B cell (primary cell): ENCODE data around the gene ALAS2. TPM values are rescaled to one million over a fixed set of nuclear protein-coding genes. Genes with fewer than 3 reads are reported as not detected.

Source experiments
- ATAC-seq: fragments of 200-7000 bp; cut with Tn5 transposase; one replicate; pipeline ENCODE4 v1.10.0; 2021; ENCODE audit warnings: low read depth, mild to moderate bottlenecking, moderate number of reproducible peaks, moderate library complexity
- CTCF ChIA-PET: fragments of 350-600 bp; sonication (Branson Sonifier 250); formaldehyde crosslinking; loops from one replicate; lab custom pipeline; 2021; ENCODE audit warnings: antibody characterized with exemption, inconsistent platforms; lab: Charles Lee
- POLR2A ChIA-PET: fragments of 350-600 bp; sonication (Branson Sonifier 250); formaldehyde crosslinking; loops from one replicate; lab custom pipeline; 2021; ENCODE audit warnings: antibody characterized with exemption; lab: Charles Lee
- DNase-seq: peaks from one replicate; pipeline ENCODE4 v3.0.0; 2013
- H2AFZ ChIP-seq: 2 replicates; pipeline ENCODE4 v1.6.1; 2012; ENCODE audit warnings: mild to moderate bottlenecking, low read depth, low read length; ENCODE audit not compliant: insufficient read depth, poor library complexity, severe bottlenecking
- H3K27ac ChIP-seq, 2 donors: 1 replicate in 1 of 2; 2 replicates in 1 of 2; pipeline ENCODE4 v1.5.1; 2012 to 2013; ENCODE audit warnings: low read length in 2 of 2, mild to moderate bottlenecking in 2 of 2, moderate library complexity in 1 of 2
- H3K27me3 ChIP-seq, 4 experiments: fragments of 200-600 bp in 1 of 4; sonication (generic) in 1 of 4; replicated peaks in 1 of 4; 1 replicate in 2 of 4; 2 replicates in 2 of 4; pipeline versions ENCODE4 v1.6.1 to v1.7.0; 2013 to 2016; ENCODE audit warnings: low read length in 3 of 4, mild to moderate bottlenecking in 2 of 4, mixed read lengths in 1 of 4, moderate library complexity in 1 of 4; ENCODE audit not compliant: insufficient read depth in 4 of 4, control insufficient read depth in 3 of 4; ENCODE audit errors: control extremely low read depth in 1 of 4
- H3K36me3 ChIP-seq, 2 experiments: replicated peaks in 1 of 2; 1 replicate in 1 of 2; 2 replicates in 1 of 2; pipeline versions ENCODE4 v1.6.1 to v1.7.1; 2013; ENCODE audit warnings: low read length in 1 of 2; ENCODE audit not compliant: insufficient read depth in 2 of 2, control insufficient read depth in 1 of 2; ENCODE audit errors: control extremely low read depth in 1 of 2, extremely low read depth in 1 of 2
- H3K4me1 ChIP-seq, 2 donors: fragments of 200-600 bp in 1 of 2; sonication (generic) in 1 of 2; 1 replicate in 1 of 2; 2 replicates in 1 of 2; pipeline versions ENCODE4 v1.5.1 to v1.6.1; 2013 to 2017; ENCODE audit warnings: low read length in 2 of 2; ENCODE audit not compliant: control insufficient read depth in 2 of 2, insufficient read depth in 2 of 2
- H3K4me2 ChIP-seq: replicated peaks from 2 replicates; pipeline ENCODE3; 2012; ENCODE audit warnings: mild to moderate bottlenecking, low read depth, low read length; ENCODE audit not compliant: poor library complexity, severe bottlenecking
- H3K4me3 ChIP-seq, 5 experiments: fragments of 200-600 bp in 1 of 5; sonication (generic) in 1 of 5; 1 replicate in 3 of 5; 2 replicates in 2 of 5; pipeline versions ENCODE4 v1.5.1 to v1.7.0; 2011 to 2016; ENCODE audit warnings: low read length in 4 of 5, mild to moderate bottlenecking in 4 of 5, low read depth in 2 of 5, control low read depth in 1 of 5, moderate library complexity in 1 of 5; ENCODE audit not compliant: insufficient read depth in 1 of 5; ENCODE audit errors: control extremely low read depth in 1 of 5, extremely low read depth in 1 of 5
- H3K79me2 ChIP-seq: fragments of 200-600 bp; sonication (generic); one replicate; pipeline ENCODE4 v1.6.0; 2016; ENCODE audit warnings: low read length; ENCODE audit not compliant: control insufficient read depth, insufficient read depth
- H3K9ac ChIP-seq: fragments of 200-600 bp; sonication (generic); 2 replicates; pipeline ENCODE4 v1.6.1; 2017; ENCODE audit warnings: mild to moderate bottlenecking, low read length, moderate library complexity
- H3K9me3 ChIP-seq, 3 donors: one replicate each; pipeline versions ENCODE4 v1.6.1 to v1.7.1; 2013; ENCODE audit warnings: low read length in 2 of 3; ENCODE audit not compliant: control insufficient read depth in 2 of 3, insufficient read depth in 1 of 3; ENCODE audit errors: control extremely low read depth in 1 of 3
- H4K20me1 ChIP-seq: 2 replicates; pipeline ENCODE4 v1.6.0; 2012; ENCODE audit warnings: mild to moderate bottlenecking, low read length; ENCODE audit not compliant: insufficient read depth, control insufficient read depth, poor library complexity, severe bottlenecking
- H3K27ac Mint-ChIP-seq: one replicate; pipeline ENCODE4 v1.8.0; 2021; ENCODE audit warnings: mixed read lengths
- H3K27me3 Mint-ChIP-seq: one replicate; pipeline ENCODE4 v1.8.0; 2021; ENCODE audit warnings: mixed read lengths
- H3K4me1 Mint-ChIP-seq: one replicate; pipeline ENCODE4 v1.8.0; 2021; ENCODE audit warnings: mixed read lengths
- H3K4me3 Mint-ChIP-seq: one replicate; pipeline ENCODE4 v1.8.0; 2021; ENCODE audit warnings: mixed read lengths
- H3K9me3 Mint-ChIP-seq: one replicate; pipeline ENCODE4 v1.8.0; 2022; ENCODE audit warnings: mixed read lengths; ENCODE audit not compliant: insufficient read depth
- EZH2 ChIP-seq: IDR thresholded peaks from 2 replicates; pipeline ENCODE4 v1.6.1; 2012; ENCODE audit warnings: borderline replicate concordance, low read depth, mild to moderate bottlenecking, moderate library complexity, low read length; ENCODE audit not compliant: insufficient read depth, poor library complexity, severe bottlenecking
- WGBS: methylation state at CpG from one replicate; pipeline ENCODE4 v1.1.5; 2013; ENCODE audit warnings: missing lambda C conversion rate; ENCODE audit not compliant: insufficient coverage; 5-methylcytosine and 5-hydroxymethylcytosine counted together
- intact Hi-C: fragments of 100-400 bp; cut with micrococcal nuclease; formaldehyde crosslinking; loops from one replicate; pipeline ENCODE4 v1.10.0; 2022
- polyA plus RNA-seq: library from polyadenylated mRNA; depleted of rRNA; stranded (reverse); fragments of >200 nt; gene quantifications from 2 replicates; pipeline ENCODE4 v1.2.3, GENCODE V29; 2012
- total RNA-seq, 2 donors: library from RNA; stranded (reverse); fragments of 120-200 nt in 1 of 2; gene quantifications; 1 replicate in 1 of 2; 2 replicates in 1 of 2; pipeline versions ENCODE4 v1.2.3 to v1.2.4, GENCODE V29; 2013 to 2022
- TF ChIP-seq, protein P1 (sequence below): fragments of 200-600 bp; IDR thresholded peaks from one replicate; pipeline ENCODE4 v1.8.0; 2022; ENCODE audit warnings: antibody characterized with exemption, mild to moderate bottlenecking

The ALAS2 gene
- total and polyA plus RNA-seq, 2 donors (not counting 1 experiment from before 2014, with no cell fraction given) = 0.94 TPM; not detected in 1

DNA sequence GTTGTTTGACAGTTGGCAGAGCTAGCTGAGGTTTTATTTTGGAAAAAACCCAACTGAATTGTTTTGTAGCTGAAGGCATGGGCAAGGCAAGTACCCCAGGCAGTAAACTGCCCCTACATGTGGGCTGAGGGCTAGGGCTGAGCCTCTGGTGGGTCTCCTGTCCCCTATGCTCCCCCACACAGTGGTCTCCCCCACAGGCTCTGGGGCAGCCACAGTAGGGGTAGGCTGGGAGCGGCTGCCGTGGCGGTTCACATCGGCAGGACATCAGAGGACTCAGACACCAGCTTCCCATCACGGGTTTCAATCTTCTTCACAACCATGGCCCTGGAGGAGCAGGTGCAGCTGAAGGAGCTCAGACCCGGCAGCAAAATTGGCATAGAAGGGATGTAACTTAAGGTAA lies 10.7 kb upstream of the ALAS2 start:
- Histone ChIP-seq H3K27ac (no peak overlapping the region), H3K4me3 (no peak overlapping the region), H3K79me2 (no peaks in the 10 kb centered on the region), H2AFZ (no peak overlapping the region), H3K4me2 (no peak overlapping the region), H3K27me3 (no peaks in the 10 kb centered on the region), H4K20me1 (no peaks in the 10 kb centered on the region), H3K9ac (no peak overlapping the region), H3K36me3 (no peaks in the 10 kb centered on the region), H3K4me1 (no peaks in the 10 kb centered on the region), H3K9me3 (no peaks in the 10 kb centered on the region)
- intact Hi-C loops = no loop called here
- no peaks in the 10 kb centered on the region for H3K4me1 Mint-ChIP-seq
- no peak overlapping the region for H3K4me3 Mint-ChIP-seq
- no peaks in the 10 kb centered on the region for H3K27me3 Mint-ChIP-seq
- ChIA-PET CTCF (no interaction called here), POLR2A (no interaction called here)
- no peaks in the 10 kb centered on the region for H3K9me3 Mint-ChIP-seq
- TF ChIP-seq, protein P1, sequence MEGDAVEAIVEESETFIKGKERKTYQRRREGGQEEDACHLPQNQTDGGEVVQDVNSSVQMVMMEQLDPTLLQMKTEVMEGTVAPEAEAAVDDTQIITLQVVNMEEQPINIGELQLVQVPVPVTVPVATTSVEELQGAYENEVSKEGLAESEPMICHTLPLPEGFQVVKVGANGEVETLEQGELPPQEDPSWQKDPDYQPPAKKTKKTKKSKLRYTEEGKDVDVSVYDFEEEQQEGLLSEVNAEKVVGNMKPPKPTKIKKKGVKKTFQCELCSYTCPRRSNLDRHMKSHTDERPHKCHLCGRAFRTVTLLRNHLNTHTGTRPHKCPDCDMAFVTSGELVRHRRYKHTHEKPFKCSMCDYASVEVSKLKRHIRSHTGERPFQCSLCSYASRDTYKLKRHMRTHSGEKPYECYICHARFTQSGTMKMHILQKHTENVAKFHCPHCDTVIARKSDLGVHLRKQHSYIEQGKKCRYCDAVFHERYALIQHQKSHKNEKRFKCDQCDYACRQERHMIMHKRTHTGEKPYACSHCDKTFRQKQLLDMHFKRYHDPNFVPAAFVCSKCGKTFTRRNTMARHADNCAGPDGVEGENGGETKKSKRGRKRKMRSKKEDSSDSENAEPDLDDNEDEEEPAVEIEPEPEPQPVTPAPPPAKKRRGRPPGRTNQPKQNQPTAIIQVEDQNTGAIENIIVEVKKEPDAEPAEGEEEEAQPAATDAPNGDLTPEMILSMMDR = no peak
- TF ChIP-seq EZH2 = no peak
- DNase-seq = no peak
- WGBS = no CpG with 5 or more reads among the region's 6 CpGs
- no peak overlapping the region for H3K27ac Mint-ChIP-seq
- ATAC-seq = no peak

DNA sequence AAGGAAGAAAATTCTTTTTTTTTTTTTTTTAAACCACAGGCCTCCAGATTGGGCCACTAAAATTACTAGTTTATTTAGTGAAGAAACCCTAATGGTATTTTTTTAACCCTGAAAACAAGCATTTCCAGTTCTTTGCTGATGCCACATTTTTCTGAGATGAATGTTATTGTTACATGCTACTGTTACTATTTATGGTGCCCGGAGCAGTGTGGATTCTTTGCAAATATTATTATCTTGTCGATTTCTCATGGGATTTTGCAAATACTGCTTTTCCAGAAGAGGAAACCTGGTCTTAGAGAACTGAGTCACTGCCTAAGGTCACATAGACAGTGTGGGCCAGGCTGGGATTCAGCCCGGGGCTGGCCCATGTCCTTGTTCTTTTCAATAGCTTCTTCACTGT lies 8.7 kb upstream of the ALAS2 start:
- H3K4me1 ChIP-seq = no peaks in the 10 kb centered on the region
- no peaks in the 10 kb centered on the region for H3K27me3 ChIP-seq
- H3K27ac ChIP-seq = no peak overlapping the region
- Mint-ChIP-seq H3K27me3 (no peaks in the 10 kb centered on the region), H3K9me3 (no peaks in the 10 kb centered on the region), H3K4me3 (no peak overlapping the region), H3K27ac (no peak overlapping the region), H3K4me1 (no peaks in the 10 kb centered on the region)
- ATAC-seq (no peak), DNase-seq (no peak)
- no peaks in the 10 kb centered on the region for H4K20me1 ChIP-seq
- no peak overlapping the region for H3K9ac ChIP-seq
- ChIA-PET POLR2A (no interaction called here), CTCF (no interaction called here)
- H3K9me3 ChIP-seq = no peaks in the 10 kb centered on the region
- WGBS = no CpG with 5 or more reads among the region's 3 CpGs
- no peaks in the 10 kb centered on the region for H3K36me3 ChIP-seq
- H2AFZ ChIP-seq = no peak overlapping the region
- TF ChIP-seq, protein P1 = no peak
- no peak for TF ChIP-seq EZH2
- no peak overlapping the region for H3K4me2 ChIP-seq
- no peaks in the 10 kb centered on the region for H3K79me2 ChIP-seq
- H3K4me3 ChIP-seq = no peak overlapping the region
- intact Hi-C loops = no loop called here
